Measurements from ENCODE around the gene CD82.

DNA sequence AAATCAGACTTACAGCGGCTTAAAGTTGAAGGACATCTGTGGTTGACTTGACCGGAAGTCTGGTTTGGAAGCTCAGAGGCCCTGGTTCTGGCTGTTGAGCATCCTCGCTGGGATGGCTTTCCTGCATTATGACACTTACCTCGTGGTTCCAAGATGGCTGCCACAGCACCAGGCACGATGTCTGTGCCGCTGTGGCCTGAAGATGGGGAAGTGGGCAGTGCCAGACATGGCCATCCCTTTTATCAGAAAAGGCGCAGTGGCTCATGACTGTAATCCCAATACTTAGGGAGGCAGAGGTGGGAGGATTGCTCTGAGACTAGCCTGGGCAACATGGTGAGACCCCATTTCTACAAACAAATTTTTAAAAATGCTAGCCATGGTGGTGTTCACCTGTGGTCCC is 40.5 kb downstream of the CD82 start:
- TF ChIP-seq, protein P1, sequence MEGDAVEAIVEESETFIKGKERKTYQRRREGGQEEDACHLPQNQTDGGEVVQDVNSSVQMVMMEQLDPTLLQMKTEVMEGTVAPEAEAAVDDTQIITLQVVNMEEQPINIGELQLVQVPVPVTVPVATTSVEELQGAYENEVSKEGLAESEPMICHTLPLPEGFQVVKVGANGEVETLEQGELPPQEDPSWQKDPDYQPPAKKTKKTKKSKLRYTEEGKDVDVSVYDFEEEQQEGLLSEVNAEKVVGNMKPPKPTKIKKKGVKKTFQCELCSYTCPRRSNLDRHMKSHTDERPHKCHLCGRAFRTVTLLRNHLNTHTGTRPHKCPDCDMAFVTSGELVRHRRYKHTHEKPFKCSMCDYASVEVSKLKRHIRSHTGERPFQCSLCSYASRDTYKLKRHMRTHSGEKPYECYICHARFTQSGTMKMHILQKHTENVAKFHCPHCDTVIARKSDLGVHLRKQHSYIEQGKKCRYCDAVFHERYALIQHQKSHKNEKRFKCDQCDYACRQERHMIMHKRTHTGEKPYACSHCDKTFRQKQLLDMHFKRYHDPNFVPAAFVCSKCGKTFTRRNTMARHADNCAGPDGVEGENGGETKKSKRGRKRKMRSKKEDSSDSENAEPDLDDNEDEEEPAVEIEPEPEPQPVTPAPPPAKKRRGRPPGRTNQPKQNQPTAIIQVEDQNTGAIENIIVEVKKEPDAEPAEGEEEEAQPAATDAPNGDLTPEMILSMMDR (IDR thresholded peaks at IDR 0.05), result no peak
- TF ChIP-seq ZFX (IDR thresholded peaks at IDR 0.05; ENCODE audit: borderline replicate concordance), result no peak
